Measurements from ENCODE around the gene DDR1. TPM values are rescaled to one million over a fixed set of nuclear protein-coding genes. Genes with fewer than 3 reads are reported as not detected.

DDR1 gene
- total RNA-seq, 1 experiment from 2014 or later: 258 TPM

DNA sequence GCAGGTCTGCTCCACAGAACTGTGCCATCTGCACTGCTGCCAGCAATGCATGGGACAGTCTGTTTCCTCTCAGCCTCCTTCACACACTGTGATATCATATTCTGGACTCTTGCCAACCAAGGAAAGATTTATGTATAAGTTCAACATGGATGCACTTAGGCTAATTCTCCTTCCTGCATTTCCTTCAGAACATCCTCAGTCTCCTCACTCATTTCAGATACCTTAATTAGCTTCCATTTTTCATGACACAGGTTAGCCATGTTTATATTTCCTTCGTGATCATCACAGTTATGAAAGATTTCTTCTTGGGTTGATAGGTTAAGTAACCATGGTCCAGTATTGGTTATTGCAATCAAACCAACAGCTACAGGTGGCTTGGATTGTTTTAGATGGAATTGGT lies 46.4 kb upstream of the DDR1 start:
- Histone ChIP-seq H4K91ac (ENCODE audit: insufficient read length, low read depth, low read length) (no peak overlapping the region), H3K27ac (ENCODE audit: insufficient read length, low read depth, low read length) (peak overlapping the region; percentile 9), H3K23me2 (ENCODE audit: insufficient read length, low read depth, low read length, poor library complexity, severe bottlenecking) (no peaks in the 10 kb centered on the region), H3K9me3 (ENCODE audit: control insufficient read depth, low read depth, low read length) (no peaks in the 10 kb centered on the region), H3K27me3 (ENCODE audit: insufficient read depth, low read length) (no peaks in the 10 kb centered on the region; the same call in 1 of the 2 replicates), H2BK20ac (ENCODE audit: low read depth, low read length, poor library complexity, severe bottlenecking) (no peak overlapping the region), H3K4ac (ENCODE audit: low read depth, low read length) (no peak overlapping the region), H3K14ac (ENCODE audit: insufficient read depth, low read length) (no peak overlapping the region), H4K5ac (ENCODE audit: insufficient read length, low read depth, low read length) (no peak overlapping the region), H3K4me1 (ENCODE audit: insufficient read depth, low read length) (peaks cover 4% of the 10 kb centered on the region; the same call in 1 of the 2 replicates), H4K8ac (replicated peaks; ENCODE audit: insufficient read length, low read depth, low read length) (no peak overlapping the region), H3K9ac (ENCODE audit: extremely low read depth, insufficient read length, low read length) (no peak overlapping the region), H2BK120ac (ENCODE audit: low read depth, low read length, poor library complexity, severe bottlenecking) (no peak overlapping the region), H2BK5ac (ENCODE audit: insufficient read length, low read length) (no peak overlapping the region), H2AK5ac (ENCODE audit: insufficient read length, low read length) (no peak overlapping the region), H3T11ph (ENCODE audit: low read length) (no peak overlapping the region), H3K18ac (ENCODE audit: insufficient read length, low read depth, low read length) (no peak overlapping the region), H3K79me1 (ENCODE audit: insufficient read depth, low read depth, low read length, poor library complexity, severe bottlenecking) (no peaks in the 10 kb centered on the region), H3K4me2 (ENCODE audit: insufficient read depth, insufficient read length, low read length) (no peak overlapping the region), H2AFZ (ENCODE audit: low read length) (no peak overlapping the region), H2BK12ac (ENCODE audit: insufficient read length, low read depth, low read length) (no peak overlapping the region), H3K56ac (ENCODE audit: insufficient read length, low read depth, low read length) (no peak overlapping the region), H3K23ac (ENCODE audit: insufficient read length, low read depth, low read length) (no peak overlapping the region), H4K20me1 (ENCODE audit: control insufficient read depth, insufficient read depth, insufficient read length) (no peaks in the 10 kb centered on the region), H2BK15ac (ENCODE audit: low read depth, low read length) (no peak overlapping the region), H3K79me2 (ENCODE audit: insufficient read depth, low read length) (no peaks in the 10 kb centered on the region)
- peaks cover 21 to 37% of the 10 kb centered on the region in 2 experiments for H3K9me3 Mint-ChIP-seq
- H3K36me3 Mint-ChIP-seq (ENCODE audit: insufficient read depth in 1 of 3, low read depth in 3 of 3): peaks cover 46 to 60% (median 59%) of the 10 kb centered on the region in 3 experiments
- no peak overlapping the region for H3K4me3 Mint-ChIP-seq
- TF ChIP-seq, protein P1, sequence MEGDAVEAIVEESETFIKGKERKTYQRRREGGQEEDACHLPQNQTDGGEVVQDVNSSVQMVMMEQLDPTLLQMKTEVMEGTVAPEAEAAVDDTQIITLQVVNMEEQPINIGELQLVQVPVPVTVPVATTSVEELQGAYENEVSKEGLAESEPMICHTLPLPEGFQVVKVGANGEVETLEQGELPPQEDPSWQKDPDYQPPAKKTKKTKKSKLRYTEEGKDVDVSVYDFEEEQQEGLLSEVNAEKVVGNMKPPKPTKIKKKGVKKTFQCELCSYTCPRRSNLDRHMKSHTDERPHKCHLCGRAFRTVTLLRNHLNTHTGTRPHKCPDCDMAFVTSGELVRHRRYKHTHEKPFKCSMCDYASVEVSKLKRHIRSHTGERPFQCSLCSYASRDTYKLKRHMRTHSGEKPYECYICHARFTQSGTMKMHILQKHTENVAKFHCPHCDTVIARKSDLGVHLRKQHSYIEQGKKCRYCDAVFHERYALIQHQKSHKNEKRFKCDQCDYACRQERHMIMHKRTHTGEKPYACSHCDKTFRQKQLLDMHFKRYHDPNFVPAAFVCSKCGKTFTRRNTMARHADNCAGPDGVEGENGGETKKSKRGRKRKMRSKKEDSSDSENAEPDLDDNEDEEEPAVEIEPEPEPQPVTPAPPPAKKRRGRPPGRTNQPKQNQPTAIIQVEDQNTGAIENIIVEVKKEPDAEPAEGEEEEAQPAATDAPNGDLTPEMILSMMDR (conservative IDR thresholded peaks at IDR 0.05): no peak
- DNase-seq: no peak
- no peaks in the 10 kb centered on the region for H3K27me3 Mint-ChIP-seq (ENCODE audit: low read depth)
- WGBS (ENCODE audit: extremely low coverage, insufficient read length, low lambda C conversion rate): no CpG with 5 or more reads among the region's 1 CpG
- no peak overlapping the region; a peak in 1 of 7 replicates for H3K27ac Mint-ChIP-seq
- H3K4me1 Mint-ChIP-seq: peaks cover 20 to 31% of the 10 kb centered on the region in 2 experiments

All from H9 (cell line).